ENCODE measurements around the gene P3R3URF. TPM values are rescaled to one million over a fixed set of nuclear protein-coding genes. Genes with fewer than 3 reads are reported as not detected.

The P3R3URF gene
- total and polyA plus RNA-seq, 9 of the 15 experiments (the other 6 are each of a cell fraction or from before 2014, with no cell fraction given), result not detected

- Histone ChIP-seq H3K4me2 (ENCODE audit: insufficient read depth, low read length) (no peak overlapping the region), H3K36me3 (ENCODE audit: control insufficient read depth, insufficient read depth, low read length) (no peaks in the 10 kb centered on the region), H3K4me1 (replicated peaks in 1 of 2; ENCODE audit: control insufficient read depth in 2 of 2, insufficient read depth in 2 of 2, low read length in 2 of 2) (peaks cover 34 to 40% of the 10 kb centered on the region in 2 experiments), H4K20me1 (replicated peaks; ENCODE audit: control insufficient read depth, insufficient read depth, low read length) (no peaks in the 10 kb centered on the region), H3K27ac (ENCODE audit: extremely low read depth, low read depth, low read length) (no peak overlapping the region), H2AFZ (ENCODE audit: low read depth, low read length) (no peak overlapping the region; the same call in 1 of the 2 replicates), H3K9ac (ENCODE audit: insufficient read depth in 1 of 2, low read depth in 2 of 2, low read length in 2 of 2) (no peak overlapping the region), H3K9me3 (replicated peaks; ENCODE audit: control insufficient read depth, insufficient read depth, low read depth, low read length) (0 out of 2 replicates have a peak, but pooled peaks cover 3% of the 10 kb centered on the region), H3K79me2 (ENCODE audit: control insufficient read depth, insufficient read depth, low read length) (no peaks in the 10 kb centered on the region), H3K27me3 (ENCODE audit: control insufficient read depth in 2 of 2, insufficient read depth in 2 of 2, low read length in 2 of 2) (no peaks in the 10 kb centered on the region), H3K4me3 (no peak overlapping the region), H3K9me1 (ENCODE audit: control insufficient read depth, insufficient read depth, low read length) (no peaks in the 10 kb centered on the region)
- DNase-seq (ENCODE audit: extremely low read depth in 1 of 4, low spot score in 3 of 4) (no peak), FAIRE-seq (no peak), ATAC-seq (no peak)
- WGBS (ENCODE audit: insufficient coverage, low coverage, missing lambda C conversion rate), result 63% methylated on average over 1 of the region's 1 CpG
- intact Hi-C loops (cut with micrococcal nuclease) (no loop called here), in situ Hi-C loops (cut with MboI) (no loop called here)
- ChIA-PET POLR2A (no interaction called here), CTCF (ENCODE audit: low intra/inter-chr PET ratio) (no interaction called here)
- BruUV-seq (replicated peaks), result no TSS peak
- TF ChIP-seq NFE2 (IDR thresholded peaks at IDR 0.05; ENCODE audit: low read depth), result no peak
Measured at GRCh38 chr1:46153228-46153627, 23.1 kb downstream of the P3R3URF start.

GRCh38 chr1:46152016-46152415 lies 24.3 kb downstream of the P3R3URF start:
- CTCF ChIA-PET (ENCODE audit: low intra/inter-chr PET ratio), result no interaction called here
- Histone ChIP-seq H4K20me1 (replicated peaks; ENCODE audit: control insufficient read depth, insufficient read depth, low read length) (no peaks in the 10 kb centered on the region), H3K4me2 (ENCODE audit: insufficient read depth, low read length) (no peak overlapping the region), H3K4me3 (no peak overlapping the region), H3K9ac (ENCODE audit: insufficient read depth in 1 of 2, low read depth in 2 of 2, low read length in 2 of 2) (no peak overlapping the region), H3K27me3 (ENCODE audit: control insufficient read depth in 2 of 2, insufficient read depth in 2 of 2, low read length in 2 of 2) (no peaks in the 10 kb centered on the region), H2AFZ (ENCODE audit: low read depth, low read length) (0 out of 2 replicates have a peak overlapping the region, but pooled peaks have one; percentile 10), H3K9me1 (ENCODE audit: control insufficient read depth, insufficient read depth, low read length) (no peaks in the 10 kb centered on the region), H3K4me1 (replicated peaks in 1 of 2; ENCODE audit: control insufficient read depth in 2 of 2, insufficient read depth in 2 of 2, low read length in 2 of 2) (peaks cover 22 to 30% of the 10 kb centered on the region in 2 experiments), H3K27ac (ENCODE audit: extremely low read depth, low read depth, low read length) (no peak overlapping the region), H3K79me2 (ENCODE audit: control insufficient read depth, insufficient read depth, low read length) (no peaks in the 10 kb centered on the region), H3K36me3 (ENCODE audit: control insufficient read depth, insufficient read depth, low read length) (no peaks in the 10 kb centered on the region), H3K9me3 (replicated peaks; ENCODE audit: control insufficient read depth, insufficient read depth, low read depth, low read length) (0 out of 2 replicates have a peak, but pooled peaks cover 3% of the 10 kb centered on the region)
- intact Hi-C loops (cut with micrococcal nuclease), result no loop called here
- in situ Hi-C loops (cut with MboI), result no loop called here
- TF ChIP-seq ZNF121 (CRISPR knock-in tag; conservative IDR thresholded peaks at IDR 0.05), result no peak
- no peak for TF ChIP-seq KDM2B (CRISPR knock-in tag; IDR thresholded peaks at IDR 0.05)
- TF ChIP-seq SP2 (IDR thresholded peaks at IDR 0.05; ENCODE audit: extremely low read depth, low read depth, low read length, poor library complexity, severe bottlenecking), result no peak
- TF ChIP-seq NR4A1 (CRISPR knock-in tag; IDR thresholded peaks at IDR 0.05), result no peak
- no peak for TF ChIP-seq NR4A1 (tag; IDR thresholded peaks at IDR 0.05)
- no peak for TF ChIP-seq TAF15 (IDR thresholded peaks at IDR 0.05; ENCODE audit: low read depth, low read length)
- TF ChIP-seq RAD51 (IDR thresholded peaks at IDR 0.05; ENCODE audit: borderline replicate concordance, low read depth), result no peak
- no peak for TF ChIP-seq ZNF274 (IDR thresholded peaks at IDR 0.05; ENCODE audit: borderline replicate concordance, low read depth, low read length)
- BruUV-seq (replicated peaks), result no TSS peak
- POLR2A ChIA-PET, result interaction anchor here (0.7 to 1.6 kb wide), 4 partner anchors 14 to 55 kb away, joined by 3 to 8 read pairs (median 4); partner anchors contain the start of gene PIK3R3
- FAIRE-seq (no peak), ATAC-seq (no peak), DNase-seq (ENCODE audit: extremely low read depth in 1 of 4, low spot score in 3 of 4) (no peak)
- 84% methylated on average over 3 of the region's 3 CpGs for WGBS (ENCODE audit: insufficient coverage, low coverage, missing lambda C conversion rate)
